GM21576 (cell line): ENCODE results near the gene COL5A1.
"Not testable (repeated sequence)": the region's sequence is repeated elsewhere in the genome, so short reads cannot be mapped to it uniquely, and the experiment has no call there.

Source experiments
- ATAC-seq: cut with Tn5 transposase; IDR thresholded peaks from one replicate; pipeline ENCODE4 v1.9.1; 2021; ENCODE audit warnings: mild to moderate bottlenecking, moderate library complexity; ENCODE audit not compliant: unreplicated experiment

COL5A1 gene

GRCh38 chr9:134703730-134704114 is 62.1 kb downstream of the COL5A1 start:
- not testable (repeated sequence) for ATAC-seq

- no peak for ATAC-seq
These were observed 62.9 kb downstream of the COL5A1 start for GRCh38 chr9:134704498-134704897.

GRCh38 chr9:134705786-134706185 is 64.2 kb downstream of the COL5A1 start:
- ATAC-seq: no peak

- no peak for ATAC-seq
These were observed 64.9 kb downstream of the COL5A1 start for GRCh38 chr9:134706522-134706921.

- no peak for ATAC-seq
These were observed 65.6 kb downstream of the COL5A1 start for GRCh38 chr9:134707031-134707680.

- no peak for ATAC-seq
These were observed 66.4 kb downstream of the COL5A1 start for GRCh38 chr9:134707731-134708671.

GRCh38 chr9:134708672-134709038 is 67.1 kb downstream of the COL5A1 start:
- ATAC-seq: no peak

- ATAC-seq: no peak
These were observed 68.1 kb downstream of the COL5A1 start for GRCh38 chr9:134709512-134710270.

- ATAC-seq: no peak
These were observed 68.6 kb downstream of the COL5A1 start for GRCh38 chr9:134710271-134710540.

GRCh38 chr9:134710901-134711300 is 69.3 kb downstream of the COL5A1 start:
- no peak for ATAC-seq

GRCh38 chr9:134712243-134712642 is 70.6 kb downstream of the COL5A1 start:
- no peak for ATAC-seq

- ATAC-seq: no peak
These were observed 71.3 kb downstream of the COL5A1 start for GRCh38 chr9:134712926-134713325.

GRCh38 chr9:134715536-134715935 is 73.9 kb downstream of the COL5A1 start:
- ATAC-seq: not testable (repeated sequence)

- ATAC-seq: no peak
These were observed 74.5 kb downstream of the COL5A1 start for GRCh38 chr9:134716067-134716466.

GRCh38 chr9:134717056-134717455 is 75.5 kb downstream of the COL5A1 start:
- no peak for ATAC-seq

- ATAC-seq: no peak
These were observed 76.5 kb downstream of the COL5A1 start for GRCh38 chr9:134717924-134718645.

- ATAC-seq: no peak
These were observed 77.7 kb downstream of the COL5A1 start for GRCh38 chr9:134719331-134719730.

GRCh38 chr9:134720136-134720753 is 78.6 kb downstream of the COL5A1 start:
- ATAC-seq: no peak

- no peak for ATAC-seq
These were observed 79.2 kb downstream of the COL5A1 start for GRCh38 chr9:134720796-134721195.

GRCh38 chr9:134721344-134721743 is 79.7 kb downstream of the COL5A1 start:
- ATAC-seq: no peak
